Measurements from ENCODE around the gene PALM2AKAP2.
A peak's percentile ranks its signal among the peaks of the same experiment; 100 is the strongest.

Gene PALM2AKAP2

GRCh38 chr9:109753308-109753707 lies 26.7 kb upstream of the PALM2AKAP2 start:
- H3K4me1 ChIP-seq (ENCODE audit: control insufficient read depth, insufficient read depth, low read length), result peaks cover 3% of the 10 kb centered on the region
- H3K36me3 ChIP-seq (ENCODE audit: control insufficient read depth, insufficient read depth, low read length), result no peaks in the 10 kb centered on the region
- H3K9ac ChIP-seq (ENCODE audit: low read depth, low read length), result no peak overlapping the region
- H3K4me3 ChIP-seq (ENCODE audit: low read depth, low read length), result no peak overlapping the region
- H3K9me3 ChIP-seq (ENCODE audit: control insufficient read depth, insufficient read depth, low read length), result no peaks in the 10 kb centered on the region
- H3K27me3 ChIP-seq (ENCODE audit: control insufficient read depth, insufficient read depth, low read length), result no peaks in the 10 kb centered on the region

DNA sequence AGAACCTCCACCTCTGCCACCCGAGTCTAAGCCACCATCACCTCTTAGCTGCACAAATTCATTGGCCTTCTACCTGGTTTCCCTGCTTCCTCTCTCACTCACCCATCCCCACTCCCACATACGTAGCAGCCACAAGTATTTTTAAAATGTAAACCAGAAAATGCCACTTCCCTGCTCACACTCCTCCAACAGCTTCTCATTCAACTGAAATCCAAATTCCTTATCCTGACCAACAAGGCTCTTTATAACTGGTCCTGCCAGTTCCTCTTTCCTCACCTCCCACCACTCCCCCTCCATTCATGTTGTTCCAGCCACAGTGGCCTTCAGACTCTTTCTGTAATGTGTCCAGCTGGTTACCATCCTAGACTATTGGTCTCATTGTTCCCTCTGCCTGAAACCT lies 25.0 kb upstream of the PALM2AKAP2 start:
- Histone ChIP-seq H3K36me3 (ENCODE audit: control insufficient read depth, insufficient read depth, low read length) (no peaks in the 10 kb centered on the region), H3K9ac (ENCODE audit: low read depth, low read length) (no peak overlapping the region), H3K4me1 (ENCODE audit: control insufficient read depth, insufficient read depth, low read length) (peaks cover 3% of the 10 kb centered on the region), H3K27me3 (ENCODE audit: control insufficient read depth, insufficient read depth, low read length) (no peaks in the 10 kb centered on the region), H3K9me3 (ENCODE audit: control insufficient read depth, insufficient read depth, low read length) (no peaks in the 10 kb centered on the region), H3K4me3 (ENCODE audit: low read depth, low read length) (no peak overlapping the region)

DNA sequence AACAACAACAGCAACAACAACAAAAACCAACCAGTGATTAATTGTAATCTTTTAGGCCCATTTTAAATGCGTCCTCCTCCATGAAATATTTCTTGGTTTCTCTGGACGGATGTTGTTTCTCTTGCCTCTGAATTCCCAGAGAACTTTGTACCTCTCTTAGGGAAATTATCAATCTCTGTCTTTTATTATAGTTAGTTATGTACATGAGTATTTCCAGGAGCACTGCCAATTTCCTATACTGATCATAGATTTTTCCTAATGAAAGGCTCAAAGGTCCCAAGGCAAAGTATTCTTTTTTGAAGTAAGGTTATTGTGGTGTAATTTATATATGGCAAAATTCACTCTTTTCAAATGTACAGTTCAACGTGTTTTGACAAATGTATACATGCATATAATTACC lies 20.4 kb upstream of the PALM2AKAP2 start:
- Histone ChIP-seq H3K9ac (ENCODE audit: low read depth, low read length) (no peak overlapping the region), H3K4me1 (ENCODE audit: control insufficient read depth, insufficient read depth, low read length) (no peaks in the 10 kb centered on the region), H3K27me3 (ENCODE audit: control insufficient read depth, insufficient read depth, low read length) (no peaks in the 10 kb centered on the region), H3K36me3 (ENCODE audit: control insufficient read depth, insufficient read depth, low read length) (no peaks in the 10 kb centered on the region), H3K4me3 (ENCODE audit: low read depth, low read length) (no peak overlapping the region), H3K9me3 (ENCODE audit: control insufficient read depth, insufficient read depth, low read length) (no peaks in the 10 kb centered on the region)

DNA sequence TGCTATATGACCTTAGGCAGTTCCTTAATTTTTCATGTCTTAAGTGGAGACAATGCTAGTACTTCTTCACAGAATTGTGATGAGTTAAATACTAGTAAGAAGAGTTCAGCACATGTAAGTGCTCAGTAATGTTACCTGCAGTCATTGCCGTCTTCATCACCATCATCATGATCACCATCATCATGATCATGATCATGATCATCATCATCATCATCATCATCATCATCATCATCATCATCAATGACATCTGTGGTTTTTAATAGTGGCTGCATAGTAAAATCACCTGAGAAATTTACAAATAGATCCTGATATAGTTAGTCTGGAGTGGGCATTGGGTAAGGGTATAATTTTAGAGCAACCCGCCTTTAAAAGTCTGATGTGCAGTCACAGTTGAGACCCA lies 14.7 kb upstream of the PALM2AKAP2 start:
- Histone ChIP-seq H3K9me3 (ENCODE audit: control insufficient read depth, insufficient read depth, low read length) (no peaks in the 10 kb centered on the region), H3K36me3 (ENCODE audit: control insufficient read depth, insufficient read depth, low read length) (no peaks in the 10 kb centered on the region), H3K4me3 (ENCODE audit: low read depth, low read length) (no peak overlapping the region), H3K4me1 (ENCODE audit: control insufficient read depth, insufficient read depth, low read length) (peaks cover 22% of the 10 kb centered on the region), H3K9ac (ENCODE audit: low read depth, low read length) (no peak overlapping the region), H3K27me3 (ENCODE audit: control insufficient read depth, insufficient read depth, low read length) (no peaks in the 10 kb centered on the region)

DNA sequence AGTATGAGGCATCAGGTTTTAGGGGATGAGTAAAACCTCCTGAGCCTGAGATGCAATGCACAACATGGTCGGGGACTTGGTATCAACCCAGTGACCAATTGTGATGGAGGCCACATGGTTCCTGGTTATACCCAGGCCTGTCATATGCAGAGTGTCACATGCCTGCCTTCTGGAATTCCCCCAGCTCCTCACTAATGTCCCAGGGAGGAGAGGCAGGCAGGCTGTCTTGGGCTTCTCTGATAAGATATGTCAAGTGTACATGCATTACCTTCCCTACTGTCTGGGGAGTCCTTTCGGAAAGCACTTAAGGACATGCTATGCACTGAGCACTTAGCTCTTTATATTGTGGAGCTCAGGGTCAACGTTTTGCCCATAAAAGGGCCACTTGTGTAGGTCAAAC lies 14.2 kb upstream of the PALM2AKAP2 start:
- Histone ChIP-seq H3K27me3 (ENCODE audit: control insufficient read depth, insufficient read depth, low read length) (no peaks in the 10 kb centered on the region), H3K36me3 (ENCODE audit: control insufficient read depth, insufficient read depth, low read length) (no peaks in the 10 kb centered on the region), H3K9me3 (ENCODE audit: control insufficient read depth, insufficient read depth, low read length) (no peaks in the 10 kb centered on the region), H3K4me1 (ENCODE audit: control insufficient read depth, insufficient read depth, low read length) (peaks cover 22% of the 10 kb centered on the region), H3K4me3 (ENCODE audit: low read depth, low read length) (no peak overlapping the region), H3K9ac (ENCODE audit: low read depth, low read length) (no peak overlapping the region)

DNA sequence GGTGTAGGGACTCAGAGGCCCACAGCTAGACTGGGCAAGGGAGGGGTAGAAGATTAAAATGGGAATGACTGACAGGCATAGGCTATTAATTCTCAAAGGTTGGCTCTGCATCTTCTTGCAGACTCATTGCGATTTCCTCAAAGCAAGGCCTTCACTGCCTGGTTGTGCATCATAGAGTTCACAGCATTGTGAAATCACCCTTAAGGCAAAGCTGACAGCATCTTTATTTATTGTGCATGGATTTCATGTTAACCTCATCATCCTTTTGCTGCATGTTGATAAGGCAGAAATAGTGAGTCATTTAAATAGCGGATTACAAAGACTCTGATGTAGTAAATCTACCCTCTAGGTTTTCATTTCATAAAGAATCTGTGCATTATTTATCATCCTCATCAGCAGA lies 13.6 kb upstream of the PALM2AKAP2 start:
- Histone ChIP-seq H3K36me3 (ENCODE audit: control insufficient read depth, insufficient read depth, low read length) (no peaks in the 10 kb centered on the region), H3K9ac (ENCODE audit: low read depth, low read length) (no peak overlapping the region), H3K4me1 (ENCODE audit: control insufficient read depth, insufficient read depth, low read length) (peaks cover 26% of the 10 kb centered on the region), H3K27me3 (ENCODE audit: control insufficient read depth, insufficient read depth, low read length) (no peaks in the 10 kb centered on the region), H3K9me3 (ENCODE audit: control insufficient read depth, insufficient read depth, low read length) (no peaks in the 10 kb centered on the region), H3K4me3 (ENCODE audit: low read depth, low read length) (no peak overlapping the region)

DNA sequence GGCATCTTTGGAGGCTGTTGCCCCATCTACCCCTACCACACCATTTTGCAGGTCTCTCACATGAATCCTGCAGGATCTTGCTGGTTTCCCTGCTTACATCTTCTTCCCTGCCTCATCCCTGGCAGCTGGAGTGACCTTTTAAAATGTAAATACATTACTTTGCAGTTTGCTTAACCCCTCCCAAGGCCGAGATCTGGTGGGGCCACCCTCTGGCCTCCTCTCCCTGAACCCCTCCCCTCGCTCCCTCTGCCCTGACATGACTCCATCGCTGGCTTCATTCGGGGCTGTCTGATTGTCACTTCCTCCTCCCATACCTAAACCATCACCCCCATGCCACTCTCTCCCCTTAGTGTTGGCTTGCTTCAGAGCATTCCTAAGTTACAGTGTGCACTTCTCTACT lies 12.6 kb upstream of the PALM2AKAP2 start:
- Histone ChIP-seq H3K36me3 (ENCODE audit: control insufficient read depth, insufficient read depth, low read length) (no peaks in the 10 kb centered on the region), H3K27me3 (ENCODE audit: control insufficient read depth, insufficient read depth, low read length) (no peaks in the 10 kb centered on the region), H3K4me1 (ENCODE audit: control insufficient read depth, insufficient read depth, low read length) (peaks cover 30% of the 10 kb centered on the region)

GRCh38 chr9:109767814-109768213 lies 12.2 kb upstream of the PALM2AKAP2 start:
- Histone ChIP-seq H3K36me3 (ENCODE audit: control insufficient read depth, insufficient read depth, low read length) (no peaks in the 10 kb centered on the region), H3K9ac (ENCODE audit: low read depth, low read length) (no peak overlapping the region), H3K27me3 (ENCODE audit: control insufficient read depth, insufficient read depth, low read length) (no peaks in the 10 kb centered on the region), H3K9me3 (ENCODE audit: control insufficient read depth, insufficient read depth, low read length) (no peaks in the 10 kb centered on the region), H3K4me1 (ENCODE audit: control insufficient read depth, insufficient read depth, low read length) (peaks cover 30% of the 10 kb centered on the region), H3K4me3 (ENCODE audit: low read depth, low read length) (peak overlapping the region; percentile 1)

More for the DNA sequence above, 12.6 kb upstream of the PALM2AKAP2 start:
- no peak overlapping the region for H3K9ac ChIP-seq (ENCODE audit: low read depth, low read length)
- peak overlapping the region; percentile 1 for H3K4me3 ChIP-seq (ENCODE audit: low read depth, low read length)
- no peaks in the 10 kb centered on the region for H3K9me3 ChIP-seq (ENCODE audit: control insufficient read depth, insufficient read depth, low read length)

DNA sequence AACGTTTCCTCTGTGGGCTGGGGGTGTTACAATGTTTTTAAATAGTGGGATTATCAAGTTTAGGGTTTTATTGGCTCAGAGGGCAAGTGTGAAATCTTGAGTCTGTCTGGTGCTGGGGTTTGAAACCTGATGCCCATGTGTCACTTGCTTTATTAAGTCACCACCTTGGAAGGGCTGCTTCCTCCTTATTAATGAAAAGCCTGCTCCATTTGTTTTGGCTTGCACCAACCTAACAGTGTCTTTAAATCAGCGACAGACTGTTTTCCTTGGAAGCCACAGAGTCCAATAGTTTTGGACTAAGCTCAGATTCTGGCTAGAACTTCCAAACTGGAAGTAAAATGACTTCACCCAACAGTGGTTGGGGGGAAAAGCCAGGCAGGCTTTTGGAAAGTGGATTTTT lies 10.7 kb upstream of the PALM2AKAP2 start:
- Histone ChIP-seq H3K9ac (ENCODE audit: low read depth, low read length) (no peak overlapping the region), H3K9me3 (ENCODE audit: control insufficient read depth, insufficient read depth, low read length) (no peaks in the 10 kb centered on the region), H3K4me3 (ENCODE audit: low read depth, low read length) (no peak overlapping the region), H3K4me1 (ENCODE audit: control insufficient read depth, insufficient read depth, low read length) (peaks cover 30% of the 10 kb centered on the region), H3K36me3 (ENCODE audit: control insufficient read depth, insufficient read depth, low read length) (no peaks in the 10 kb centered on the region), H3K27me3 (ENCODE audit: control insufficient read depth, insufficient read depth, low read length) (no peaks in the 10 kb centered on the region)

- H3K9ac ChIP-seq (ENCODE audit: low read depth, low read length), result no peak overlapping the region
- H3K36me3 ChIP-seq (ENCODE audit: control insufficient read depth, insufficient read depth, low read length), result no peaks in the 10 kb centered on the region
- H3K27me3 ChIP-seq (ENCODE audit: control insufficient read depth, insufficient read depth, low read length), result no peaks in the 10 kb centered on the region
- no peaks in the 10 kb centered on the region for H3K9me3 ChIP-seq (ENCODE audit: control insufficient read depth, insufficient read depth, low read length)
- H3K4me3 ChIP-seq (ENCODE audit: low read depth, low read length), result no peak overlapping the region
- peaks cover 30% of the 10 kb centered on the region for H3K4me1 ChIP-seq (ENCODE audit: control insufficient read depth, insufficient read depth, low read length)
Observed at GRCh38 chr9:109770101-109770500, 9.9 kb upstream of the PALM2AKAP2 start.

GRCh38 chr9:109771087-109771486 lies 8.9 kb upstream of the PALM2AKAP2 start:
- Histone ChIP-seq H3K9me3 (ENCODE audit: control insufficient read depth, insufficient read depth, low read length) (no peaks in the 10 kb centered on the region), H3K4me3 (ENCODE audit: low read depth, low read length) (no peak overlapping the region), H3K27me3 (ENCODE audit: control insufficient read depth, insufficient read depth, low read length) (no peaks in the 10 kb centered on the region), H3K4me1 (ENCODE audit: control insufficient read depth, insufficient read depth, low read length) (peaks cover 26% of the 10 kb centered on the region), H3K36me3 (ENCODE audit: control insufficient read depth, insufficient read depth, low read length) (no peaks in the 10 kb centered on the region), H3K9ac (ENCODE audit: low read depth, low read length) (no peak overlapping the region)

GRCh38 chr9:109771796-109772531 lies 8.0 kb upstream of the PALM2AKAP2 start:
- no peaks in the 10 kb centered on the region for H3K27me3 ChIP-seq (ENCODE audit: control insufficient read depth, insufficient read depth, low read length)
- H3K9me3 ChIP-seq (ENCODE audit: control insufficient read depth, insufficient read depth, low read length), result no peaks in the 10 kb centered on the region
- no peak overlapping the region for H3K4me3 ChIP-seq (ENCODE audit: low read depth, low read length)
- no peak overlapping the region for H3K9ac ChIP-seq (ENCODE audit: low read depth, low read length)
- H3K36me3 ChIP-seq (ENCODE audit: control insufficient read depth, insufficient read depth, low read length), result no peaks in the 10 kb centered on the region
- H3K4me1 ChIP-seq (ENCODE audit: control insufficient read depth, insufficient read depth, low read length), result peaks cover 19% of the 10 kb centered on the region
